Fibroblast of peridontal ligament (primary cell): ENCODE measurements around the gene RINL.

ENCODE experiments used
- DNase-seq: peaks from one replicate; pipeline ENCODE4 v3.0.0-alpha.2; 2010; ENCODE audit errors: extremely low read depth

RINL gene, protein sequence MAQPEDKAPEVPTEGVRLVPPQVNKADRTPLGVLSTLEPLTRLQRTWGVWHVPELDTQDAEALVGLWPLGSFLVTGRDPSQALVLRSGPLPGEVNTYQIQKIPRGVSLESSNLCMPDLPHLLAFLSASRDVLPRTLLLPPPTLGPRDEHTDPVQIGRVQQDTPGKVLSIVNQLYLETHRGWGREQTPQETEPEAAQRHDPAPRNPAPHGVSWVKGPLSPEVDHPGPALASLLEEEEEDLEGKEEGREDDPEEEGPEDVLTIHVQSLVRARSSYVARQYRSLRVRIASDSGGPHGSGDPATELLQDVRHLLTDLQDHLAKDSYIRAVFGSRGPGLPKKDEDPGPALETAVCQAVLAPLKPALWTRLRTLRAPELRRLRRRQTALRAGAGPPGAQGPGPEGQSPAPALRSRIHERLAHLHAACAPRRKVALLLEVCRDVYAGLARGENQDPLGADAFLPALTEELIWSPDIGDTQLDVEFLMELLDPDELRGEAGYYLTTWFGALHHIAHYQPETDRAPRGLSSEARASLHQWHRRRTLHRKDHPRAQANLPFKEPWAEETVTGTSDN

DNA sequence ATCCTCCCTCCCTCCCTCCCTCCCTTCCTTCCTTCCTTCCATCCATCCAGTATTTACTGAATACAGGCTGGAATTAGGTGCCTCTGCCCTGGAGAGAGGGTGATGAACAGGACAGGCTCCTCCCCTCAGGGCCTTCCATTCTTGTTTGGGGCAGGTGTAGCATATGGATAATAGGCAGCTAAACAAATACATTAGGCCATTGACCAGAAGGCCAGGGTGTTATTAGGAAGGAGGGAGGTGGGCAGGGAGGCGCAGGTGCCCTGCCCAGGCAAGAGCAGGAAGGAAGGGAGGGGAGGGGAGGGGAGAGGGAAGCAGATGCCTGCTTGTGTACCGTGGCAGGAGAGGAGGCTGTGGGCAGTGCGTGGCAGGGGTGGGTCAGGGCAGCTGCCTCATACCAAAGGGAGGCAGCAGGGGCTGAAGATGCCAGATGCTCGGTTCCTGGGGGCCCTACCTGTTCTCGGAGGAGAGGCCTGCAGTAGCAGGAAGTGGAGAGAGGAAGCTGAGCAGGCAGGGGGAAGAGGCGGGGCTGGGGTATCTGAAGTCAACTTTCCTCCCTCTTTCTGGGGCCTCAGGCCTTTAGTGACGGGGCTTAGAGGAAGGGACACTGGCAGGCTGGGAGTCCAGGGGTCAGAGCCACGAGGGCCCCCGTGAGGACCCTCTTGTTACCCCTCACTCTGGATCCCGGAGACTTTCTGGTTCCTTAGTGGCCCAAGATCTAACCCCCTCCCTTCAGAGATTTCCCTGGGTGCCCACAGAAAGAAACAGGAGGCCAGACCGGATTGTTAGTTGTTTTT lies at the start of gene RINL:
Gene RINL, minus strand, starts transcription at position 495 of the 794 bp plus-strand sequence. CDS start 1,533 bp downstream, outside the sequence.
- no peak for DNase-seq

DNA sequence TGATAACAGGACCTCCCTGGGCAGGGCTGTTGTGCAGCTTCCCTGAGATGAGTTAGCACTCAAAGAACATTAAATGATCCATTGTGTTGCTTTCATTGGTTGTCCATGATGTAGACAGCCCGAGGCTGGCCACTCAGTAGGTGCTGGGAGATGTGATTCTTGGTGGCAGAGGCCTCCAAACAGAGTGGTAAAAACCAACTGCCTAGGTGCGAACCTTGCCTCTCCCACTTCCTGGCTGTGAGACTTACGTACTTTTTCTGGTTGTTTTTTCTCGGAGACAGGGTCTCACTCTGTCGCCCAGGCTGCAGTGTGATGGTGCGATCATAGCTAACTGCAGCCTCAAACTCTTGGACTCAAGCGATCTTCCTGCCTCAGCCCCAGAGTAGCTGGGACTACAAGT lies 46.3 kb upstream of the RINL start:
- no peak for DNase-seq

DNA sequence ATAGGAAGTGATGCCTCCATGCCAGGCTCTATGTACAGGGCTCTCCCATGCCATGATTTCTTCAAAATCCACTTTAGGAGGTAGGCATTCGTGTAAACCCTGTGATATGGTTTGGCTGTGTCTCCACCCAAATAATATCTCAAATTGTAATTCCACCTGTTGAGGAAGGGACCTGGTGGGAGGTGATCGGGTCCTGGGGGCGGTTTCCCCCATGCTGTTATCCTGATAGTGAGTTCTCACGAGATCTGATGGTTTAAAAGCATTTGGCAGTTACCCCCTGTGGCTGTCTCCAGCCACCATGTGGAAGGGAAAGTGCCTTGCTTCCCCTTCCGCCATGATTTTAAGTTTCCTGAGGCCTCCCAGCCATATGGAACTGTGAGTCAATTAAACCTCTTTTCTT lies 44.4 kb upstream of the RINL start:
- no peak for DNase-seq

DNA sequence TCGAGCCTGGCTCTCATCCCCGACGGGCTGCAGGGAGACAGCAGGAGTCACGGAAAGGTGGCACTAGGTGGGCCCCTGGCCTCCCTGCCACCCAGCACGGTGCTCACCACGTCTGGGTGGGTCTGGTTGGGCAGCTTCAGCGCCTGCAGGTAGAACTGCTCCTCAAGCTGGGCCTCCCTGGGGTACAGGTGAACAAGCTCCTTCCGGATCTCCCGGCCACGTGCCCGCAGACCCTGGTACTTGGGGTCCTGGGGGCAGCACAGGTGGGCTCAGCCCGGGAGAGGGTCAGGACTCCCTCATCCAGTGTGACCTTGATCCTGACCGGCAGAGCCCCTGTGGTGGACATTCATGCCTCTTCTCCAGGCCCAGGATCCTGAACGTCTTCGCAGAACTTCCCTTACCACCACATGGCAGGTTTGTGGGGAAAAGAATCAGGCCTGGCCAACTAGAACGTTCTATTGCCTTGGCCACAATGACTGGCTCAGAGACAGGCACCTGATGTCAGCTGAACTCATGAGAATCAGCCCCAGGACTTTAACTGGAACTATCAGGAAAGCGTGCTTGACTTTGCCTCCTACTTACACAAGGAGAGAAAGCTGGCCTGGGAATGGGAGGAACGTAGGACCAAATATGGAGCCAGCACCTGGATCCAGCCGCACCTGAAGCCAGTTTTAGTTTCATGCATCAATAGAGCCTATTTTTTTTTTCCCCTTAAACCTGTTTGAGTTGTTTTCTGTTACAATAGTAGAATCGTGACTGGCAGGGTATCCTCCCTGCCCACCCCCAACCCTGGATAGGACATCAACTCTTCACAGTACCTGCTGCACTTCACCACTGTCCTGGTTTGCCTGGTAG lies 43.6 kb upstream of the RINL start:
- no peak for DNase-seq

DNA sequence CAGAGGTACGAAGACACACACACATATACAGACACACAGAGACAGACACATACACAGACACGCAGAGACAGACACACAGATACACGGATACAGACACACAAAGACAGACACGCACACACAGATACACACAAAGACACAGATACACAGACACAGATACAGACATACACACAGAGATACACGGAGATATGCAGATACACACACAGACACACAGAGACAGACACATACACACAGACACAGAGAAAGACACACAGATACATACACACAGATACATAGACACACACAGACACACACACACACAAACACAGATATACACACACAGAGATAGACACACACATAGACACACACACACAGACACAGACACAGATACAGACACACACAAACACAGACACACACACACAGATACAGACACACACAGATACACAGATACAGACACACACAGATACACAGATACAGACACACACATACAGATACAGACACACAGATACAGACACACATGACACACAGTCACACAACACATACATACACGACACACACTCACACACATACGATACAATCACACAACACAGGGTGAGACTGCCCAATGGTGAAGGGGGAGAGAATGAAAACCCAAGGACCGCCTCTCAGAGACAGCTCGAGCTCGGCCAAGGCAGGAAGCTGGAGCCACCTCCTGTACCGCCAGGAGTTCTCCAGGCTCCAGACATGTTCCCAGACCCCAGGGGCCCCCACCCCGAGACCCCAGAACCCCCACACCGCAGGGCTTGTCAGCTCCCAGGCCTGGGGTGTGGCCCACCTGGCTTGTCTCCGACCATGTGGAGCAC lies 42.7 kb upstream of the RINL start:
- no peak for DNase-seq

DNA sequence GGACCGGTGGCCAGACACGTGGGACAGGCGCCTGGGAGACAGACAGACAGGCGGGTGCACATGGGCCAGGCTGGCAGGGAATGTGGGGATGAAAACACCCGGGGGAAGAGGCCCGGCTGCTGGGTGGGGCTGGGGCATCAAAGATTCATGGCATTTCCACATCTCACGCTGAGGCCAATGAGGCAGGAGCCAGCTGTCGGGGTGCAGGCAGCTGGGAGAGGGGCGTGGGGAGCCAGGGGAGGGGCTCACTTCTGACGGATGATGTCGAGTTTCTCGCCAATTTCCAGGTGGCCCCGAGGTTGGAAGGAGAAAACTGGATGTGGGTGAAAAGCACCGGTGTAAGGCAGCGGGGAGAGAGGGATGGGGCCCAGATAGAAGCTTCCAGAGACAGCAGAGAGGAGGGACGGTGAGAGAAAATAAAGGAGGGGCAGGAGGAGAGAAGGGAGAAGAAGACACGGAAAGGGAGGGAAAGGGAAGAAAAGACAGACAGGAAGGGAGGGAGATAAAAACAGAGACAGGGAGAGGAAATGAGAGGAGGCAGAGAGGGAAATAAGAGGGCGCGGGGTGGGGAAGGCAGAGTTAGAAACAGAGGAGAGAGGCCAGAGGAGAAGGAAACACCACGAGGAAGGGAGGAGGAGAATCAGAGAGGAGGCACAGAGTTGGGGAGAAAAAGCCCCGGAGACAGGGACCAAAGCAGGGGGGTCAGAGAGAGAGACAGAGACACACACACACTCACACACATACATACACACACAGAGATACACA lies 41.9 kb upstream of the RINL start:
- no peak for DNase-seq

DNA sequence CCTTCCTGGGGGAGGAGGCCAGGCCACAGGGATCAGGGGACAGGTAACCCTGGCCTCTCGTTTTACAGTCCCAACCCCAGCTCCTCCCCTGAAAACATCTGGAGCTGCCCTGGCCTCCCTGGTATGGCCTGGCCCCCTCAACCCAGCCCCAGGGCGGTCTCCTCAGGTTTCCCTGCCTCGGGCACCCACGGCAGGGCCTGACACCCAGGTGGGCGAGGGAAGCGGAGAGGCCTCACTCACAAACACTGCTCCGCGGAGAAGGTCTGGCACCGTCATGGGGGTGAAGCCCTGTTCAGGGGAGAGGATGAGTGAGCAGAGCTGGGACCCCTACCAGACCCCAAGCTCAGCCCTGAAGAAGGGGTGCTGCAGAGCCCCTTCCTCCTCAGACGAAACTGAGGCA lies 40.5 kb upstream of the RINL start:
- DNase-seq: no peak

DNA sequence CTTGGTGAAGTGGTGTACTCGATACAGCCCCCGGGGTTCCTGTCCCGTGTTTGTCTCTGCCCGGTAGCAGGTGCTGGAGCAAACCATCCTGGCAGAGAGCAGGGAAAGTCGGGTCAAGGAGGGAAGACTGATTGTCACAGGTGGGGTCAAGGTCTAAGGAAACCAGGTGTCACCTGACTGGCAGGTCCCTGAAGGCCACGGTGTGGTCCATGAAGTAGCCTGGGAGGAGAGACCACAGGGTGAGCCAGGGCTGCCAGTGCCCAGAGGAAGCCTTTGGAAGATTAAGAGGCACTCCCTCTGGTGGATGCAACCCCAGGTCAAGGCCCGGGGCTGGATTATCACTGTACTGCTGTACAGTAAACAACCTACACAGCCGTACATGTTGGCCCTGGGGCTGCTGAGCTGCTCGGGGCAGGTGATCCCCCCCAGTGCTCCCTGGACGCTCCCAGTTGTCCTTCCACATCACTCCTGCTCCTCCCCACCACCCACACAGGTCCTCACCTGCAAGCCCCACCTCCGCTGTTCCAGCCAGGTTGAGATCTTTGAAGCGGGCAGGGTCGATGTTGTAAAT lies 39.9 kb upstream of the RINL start:
- DNase-seq: no peak

DNA sequence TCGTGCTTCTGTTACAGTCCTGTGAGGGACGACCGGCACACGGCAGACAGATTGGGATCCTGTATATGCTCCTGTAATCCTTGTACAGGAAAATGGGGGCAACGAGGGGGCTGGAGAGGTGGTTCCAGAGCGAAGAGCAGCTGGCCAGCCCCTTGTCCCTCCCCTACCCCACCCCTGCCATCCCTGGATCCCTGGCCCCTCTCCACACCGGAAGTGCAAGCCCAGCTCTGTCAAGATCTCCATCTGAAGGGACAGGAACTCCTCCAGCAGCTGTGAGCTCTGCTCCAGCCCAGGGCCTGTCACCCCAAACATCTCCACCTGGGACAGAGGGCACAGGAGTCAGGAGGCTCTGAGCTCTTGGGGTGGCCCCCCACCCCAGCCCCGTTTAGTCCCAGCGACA lies 39.4 kb upstream of the RINL start:
- no peak for DNase-seq

DNA sequence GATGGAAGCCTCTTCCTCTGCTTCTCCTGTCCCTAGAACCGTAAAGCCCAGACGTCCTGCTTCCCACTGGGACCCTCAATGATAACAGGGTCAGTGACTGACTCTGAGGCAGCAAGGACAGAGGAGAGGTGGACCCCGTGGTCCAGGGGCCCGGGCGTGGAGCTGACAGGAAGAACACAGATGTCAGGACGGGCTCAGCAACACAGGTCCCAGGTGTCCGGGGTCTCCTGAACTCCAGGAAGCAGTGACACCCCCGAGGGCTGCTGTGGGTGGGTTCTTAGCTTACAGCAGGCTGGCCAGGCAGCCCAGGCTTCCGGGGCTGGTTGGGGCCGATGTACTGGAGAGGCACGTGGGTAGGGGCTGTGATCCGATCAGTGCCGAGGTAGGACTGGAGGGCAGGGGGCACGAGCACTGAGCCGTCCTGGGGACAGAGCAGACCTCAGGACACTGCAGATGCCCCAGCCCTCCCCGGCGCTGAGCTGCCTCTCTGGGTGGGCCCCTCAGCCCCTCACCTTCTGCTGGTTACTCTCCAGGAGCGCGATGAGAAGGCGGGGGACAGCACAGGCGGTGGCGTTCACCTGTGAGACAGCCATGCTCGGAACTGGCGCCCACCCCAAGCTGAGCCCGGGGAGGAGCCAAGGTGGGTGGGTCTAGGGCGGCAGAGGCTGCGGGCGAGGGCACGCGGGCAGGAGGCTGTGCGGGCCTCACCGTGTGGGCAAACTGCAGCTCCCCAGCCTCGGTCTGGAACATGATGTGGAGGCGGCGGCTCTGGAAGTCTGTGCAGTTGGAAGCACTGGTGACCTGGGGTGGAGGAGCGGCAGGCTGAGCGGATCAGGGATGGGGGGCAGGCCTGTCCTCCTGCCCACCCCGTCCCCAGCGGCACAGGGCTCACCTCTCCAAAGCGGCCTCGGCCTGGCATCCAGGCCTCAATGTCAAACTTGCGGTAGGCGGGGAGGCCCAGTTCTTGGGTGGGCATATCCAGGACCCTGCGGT lies 37.5 kb upstream of the RINL start:
- no peak for DNase-seq

DNA sequence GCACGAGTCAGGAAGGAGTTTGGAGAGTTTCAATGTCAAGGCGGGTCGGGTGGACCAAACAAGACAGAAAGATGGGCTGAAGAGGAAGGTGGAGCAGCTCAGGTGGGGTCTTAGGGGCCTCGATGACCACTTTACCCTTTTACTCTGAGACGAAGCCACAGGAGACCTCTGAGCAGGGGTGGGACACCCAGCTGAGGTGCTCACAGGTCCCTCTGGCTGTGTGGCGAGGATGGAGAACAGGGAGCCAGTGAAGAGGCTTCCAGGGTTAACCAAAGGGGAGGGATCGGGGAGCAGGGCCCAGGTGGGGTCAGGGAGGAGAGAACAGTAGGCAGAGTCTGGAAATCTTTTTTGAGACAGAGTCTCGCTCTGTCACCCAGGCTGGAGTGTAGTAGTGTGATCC lies 35.9 kb upstream of the RINL start:
- no peak for DNase-seq

DNA sequence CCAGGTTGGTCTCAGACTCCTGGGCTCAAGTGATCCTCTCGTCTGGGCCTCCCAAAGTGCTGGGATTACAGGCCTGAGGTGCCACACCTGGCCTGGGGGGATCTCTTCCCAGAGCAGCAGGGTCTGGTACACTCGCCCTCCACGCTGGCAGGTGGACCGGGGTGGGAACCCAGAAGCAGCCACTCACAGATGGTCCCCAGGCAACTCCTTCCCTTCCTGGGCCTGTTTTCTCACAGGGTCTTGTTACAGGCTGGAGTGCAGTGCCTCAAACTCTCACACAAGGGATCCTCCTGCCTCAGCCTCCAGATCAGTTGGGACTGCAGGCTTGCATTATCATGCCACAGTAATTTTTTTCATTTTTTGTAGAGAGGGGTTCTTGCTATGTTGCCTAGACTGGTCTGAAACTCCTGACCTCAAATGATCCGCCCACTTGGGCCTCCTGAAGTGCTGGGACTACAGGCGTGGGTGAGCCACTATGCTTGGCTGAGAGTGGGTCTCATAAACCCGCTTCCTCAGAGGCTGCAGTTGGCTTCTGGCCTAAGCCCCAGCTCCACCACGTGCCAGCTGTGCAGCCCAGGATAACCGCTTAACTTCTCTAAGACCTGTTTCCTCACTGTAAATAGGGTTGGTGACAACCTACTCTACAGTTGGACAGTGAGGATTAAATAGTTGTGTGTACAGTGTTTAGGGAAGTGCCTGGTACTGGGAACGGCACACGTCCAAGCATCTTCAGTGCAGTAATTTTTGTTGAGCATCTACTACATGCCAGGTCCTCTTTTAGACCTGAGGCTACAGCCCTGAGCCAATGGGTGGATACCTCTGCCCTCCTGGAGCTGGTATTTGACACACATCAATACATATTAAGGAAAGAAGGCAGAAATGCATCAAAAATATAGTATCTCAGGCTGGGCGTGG lies 34.8 kb upstream of the RINL start:
- DNase-seq: no peak

DNA sequence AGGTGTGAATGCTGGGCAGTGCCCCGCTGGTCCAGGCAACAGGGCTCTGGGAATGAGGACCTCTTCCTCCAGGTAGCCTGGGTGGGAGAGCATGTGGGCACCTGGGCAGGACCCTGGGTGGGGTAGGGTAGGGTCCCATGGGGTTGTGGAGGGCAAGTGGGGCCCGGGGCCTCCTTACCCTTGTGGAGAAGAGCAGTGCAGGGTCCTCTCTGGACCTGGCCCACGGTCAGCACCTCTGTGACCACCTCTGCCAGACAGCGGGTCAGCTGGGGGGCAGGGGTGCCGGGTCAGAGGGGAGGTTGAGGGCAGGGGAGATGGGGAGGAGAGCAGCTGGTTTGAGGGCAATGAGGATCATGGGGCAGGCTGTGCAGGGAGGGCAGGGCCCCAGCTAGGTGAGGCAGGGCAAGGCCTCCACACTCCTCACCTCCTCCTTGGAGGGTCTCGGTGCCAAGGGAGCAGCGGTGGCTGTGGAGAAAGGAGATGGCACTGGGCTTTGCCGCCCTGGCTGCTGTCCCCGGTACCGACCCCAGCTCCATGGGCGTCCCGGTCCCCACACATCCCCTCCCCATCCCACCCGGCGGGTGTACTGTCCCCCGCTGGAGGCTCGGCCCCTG lies 33.4 kb upstream of the RINL start:
- no peak for DNase-seq

DNA sequence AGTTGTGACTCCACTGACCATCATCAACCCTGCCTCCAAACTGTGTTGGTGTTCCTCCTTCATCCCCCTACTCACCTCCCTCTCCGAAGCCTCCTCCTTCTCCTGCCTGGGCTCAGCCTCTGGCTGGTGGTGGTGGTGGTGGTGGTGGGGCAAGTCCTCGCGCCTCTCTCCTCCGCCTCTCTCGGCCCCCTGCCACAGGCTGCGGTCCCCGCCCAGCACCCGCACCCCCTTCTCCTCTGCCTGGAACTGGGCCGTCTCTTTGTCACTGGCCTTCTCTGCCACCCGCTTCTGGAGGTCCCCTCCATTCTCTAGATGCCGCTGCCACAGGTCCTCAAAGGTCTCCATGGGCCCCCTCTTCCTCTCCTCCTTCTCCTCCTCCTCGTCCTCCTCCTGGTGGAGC lies 32.4 kb upstream of the RINL start:
- DNase-seq: no peak

DNA sequence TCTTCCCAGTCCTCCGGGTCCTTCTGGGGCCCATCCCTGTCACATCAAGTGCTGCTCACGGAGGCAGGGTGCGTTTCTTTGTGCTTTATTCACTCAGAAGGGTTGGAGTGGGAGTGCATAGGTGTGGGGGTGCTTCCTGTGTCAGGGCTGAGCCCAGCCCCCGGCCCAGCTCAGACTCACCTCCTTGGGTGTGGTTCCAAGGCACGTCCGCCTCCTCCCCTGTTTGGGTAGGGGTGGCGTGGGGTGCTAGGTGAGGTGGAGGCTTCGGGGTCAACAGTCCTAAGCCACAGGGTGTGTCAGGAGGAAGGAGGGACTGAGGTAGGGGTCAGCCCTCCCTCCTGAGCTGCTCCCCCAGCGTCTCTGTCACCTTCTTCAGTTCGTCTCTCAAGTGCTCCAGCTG lies 30.8 kb upstream of the RINL start:
- no peak for DNase-seq

DNA sequence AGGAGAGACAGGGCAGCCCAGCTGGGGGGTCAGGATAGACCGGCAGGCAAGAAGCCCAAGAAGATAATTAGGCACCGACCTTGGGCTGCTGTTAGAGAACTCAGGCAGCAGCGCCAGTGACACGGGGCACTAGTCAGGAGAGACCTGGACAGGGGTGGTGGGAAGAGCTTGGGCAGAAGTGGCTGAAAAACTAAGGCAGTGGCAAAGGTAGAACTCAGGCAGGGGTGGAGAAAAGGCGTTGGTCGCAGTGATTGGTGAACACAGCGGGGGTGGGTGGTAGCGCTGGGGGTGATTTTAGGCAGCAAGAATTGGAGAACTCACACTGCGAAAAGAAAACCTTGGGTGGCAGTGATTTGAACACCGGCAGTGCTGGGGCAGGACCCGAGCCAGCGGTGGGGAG lies 29.6 kb upstream of the RINL start:
- no peak for DNase-seq

DNA sequence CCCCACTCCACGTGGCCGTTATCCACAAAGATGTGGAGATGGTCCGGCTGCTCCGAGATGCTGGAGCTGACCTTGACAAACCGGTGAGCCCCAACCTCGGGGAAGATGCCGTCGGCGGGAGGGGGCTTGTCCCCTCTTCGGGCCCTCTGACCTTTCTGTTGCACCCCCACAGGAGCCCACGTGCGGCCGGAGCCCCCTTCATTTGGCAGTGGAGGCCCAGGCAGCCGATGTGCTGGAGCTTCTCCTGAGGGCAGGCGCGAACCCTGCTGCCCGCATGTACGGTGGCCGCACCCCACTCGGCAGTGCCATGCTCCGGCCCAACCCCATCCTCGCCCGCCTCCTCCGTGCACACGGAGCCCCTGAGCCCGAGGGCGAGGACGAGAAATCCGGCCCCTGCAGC lies 29.2 kb upstream of the RINL start:
- DNase-seq: no peak
